ENCODE results near the gene PRDM16. TPM values are rescaled to one million over a fixed set of nuclear protein-coding genes. Genes with fewer than 3 reads are reported as not detected.

The PRDM16 gene
- total and polyA plus RNA-seq, 2 of the 4 experiments (the other 2 are of a cell fraction), result 0.02 TPM; not detected in 1

- WGBS, 2 experiments (ENCODE audit: extremely low coverage in 2 of 2, insufficient read length in 1 of 2), result 69% methylated on average over 12 of the region's 24 CpGs; no CpG with 5 or more reads in 1 of the 2 experiments
- POLR2A ChIA-PET (ENCODE audit: unreplicated experiment), result no interaction called here
- Histone ChIP-seq H2BK120ac (ENCODE audit: low read depth, low read length) (no peak overlapping the region), H3K4me2 (ENCODE audit: low read depth, low read length) (no peak overlapping the region), H3K9me3 (ENCODE audit: control insufficient read depth, insufficient read depth, low read length) (no peaks in the 10 kb centered on the region), H2BK5ac (ENCODE audit: low read depth, low read length, poor library complexity, severe bottlenecking) (no peak overlapping the region), H2AFZ (replicated peaks; ENCODE audit: low read length, poor library complexity) (no peak overlapping the region), H3K9me1 (ENCODE audit: insufficient read depth, low read length) (peaks cover 3% of the 10 kb centered on the region; the same call in 1 of the 2 replicates), H3K4me1 (ENCODE audit: control insufficient read depth, insufficient read depth, low read length) (peaks cover 3% of the 10 kb centered on the region; the same call in 1 of the 2 replicates), H4K8ac (ENCODE audit: low read depth in 2 of 2, low read length in 2 of 2) (no peak overlapping the region), H3K79me1 (ENCODE audit: low read depth in 1 of 2, low read length in 2 of 2) (no peaks in the 10 kb centered on the region), H3K18ac (ENCODE audit: low read depth, low read length) (no peak overlapping the region), H3K4me3 (ENCODE audit: insufficient read depth, low read depth, low read length) (no peak overlapping the region), H2AK9ac (replicated peaks; ENCODE audit: low read depth, low read length, poor library complexity) (no peak overlapping the region), H3K27ac (ENCODE audit: insufficient read depth, low read length) (no peak overlapping the region), H4K5ac (ENCODE audit: low read depth, low read length) (no peak overlapping the region), H2AK5ac (ENCODE audit: low read depth, low read length) (no peak overlapping the region), H3K9ac (ENCODE audit: low read depth, low read length) (no peak overlapping the region), H2BK20ac (ENCODE audit: low read depth, low read length) (no peak overlapping the region), H3K56ac (ENCODE audit: extremely low read depth, insufficient read depth, low read length) (no peak overlapping the region), H4K20me1 (ENCODE audit: insufficient read depth, low read length) (no peaks in the 10 kb centered on the region; the same call in 1 of the 2 replicates), H3K27me3 (ENCODE audit: control insufficient read depth, insufficient read depth, low read length) (peaks cover 2% of the 10 kb centered on the region; the same call in 1 of the 2 replicates), H3K14ac (replicated peaks; ENCODE audit: low read depth, low read length) (no peak overlapping the region), H2BK15ac (ENCODE audit: low read depth, low read length) (no peak overlapping the region), H3K36me3 (ENCODE audit: control insufficient read depth, insufficient read depth, low read length) (no peaks in the 10 kb centered on the region), H3K4ac (ENCODE audit: low read depth, low read length) (no peak overlapping the region), H4K91ac (ENCODE audit: insufficient read depth, low read depth, low read length) (no peak overlapping the region), H3K23ac (ENCODE audit: low read depth, low read length) (no peak overlapping the region)
- in situ Hi-C loops (cut with MboI; ENCODE audit: low sequenced_read_pairs), result no loop called here
- no TSS peak for BruUV-seq (replicated peaks)
- DNase-seq (no peak), ATAC-seq (ENCODE audit: low read depth) (no peak)
- CTCF ChIA-PET, result interaction anchor here (0.7 kb wide), 1 partner anchor 25 kb away, joined by 3 read pairs; no protein-coding TSS in a partner anchor
- dilution Hi-C loops (cut with HindIII; ENCODE audit: low sequenced_read_pairs, unreplicated experiment), result no loop called here
- TF ChIP-seq MAZ (IDR thresholded peaks at IDR 0.05; ENCODE audit: borderline replicate concordance, low read depth, low read length) (no peak), SMC3 (IDR thresholded peaks at IDR 0.05; ENCODE audit: low read depth, low read length) (no peak)
- intact Hi-C loops (cut with micrococcal nuclease), result no loop called here
Measured at GRCh38 chr1:3478187-3478586, 409.2 kb downstream of the PRDM16 start.
